Testis (tissue), 3 donors: ENCODE results near the gene DACH1. TPM values are rescaled to one million over a fixed set of nuclear protein-coding genes. Genes with fewer than 3 reads are reported as not detected.

Source experiments
- DNase-seq: peaks from one replicate; pipeline ENCODE4 v3.0.0-alpha.2; 2019
- H3K27ac ChIP-seq, 2 donors: fragments of 200-600 bp; sonication (generic); one replicate each; pipeline ENCODE4 v1.5.1; 2019
- H3K27me3 ChIP-seq: fragments of 200-600 bp; sonication (generic); one replicate; pipeline ENCODE4 v1.5.1; 2019
- H3K36me3 ChIP-seq: fragments of 200-600 bp; sonication (generic); one replicate; pipeline ENCODE4 v1.5.1; 2017; ENCODE audit warnings: low read depth; ENCODE audit errors: missing control alignments
- H3K4me1 ChIP-seq: fragments of 200-600 bp; sonication (generic); one replicate; pipeline ENCODE4 v1.5.1; 2019
- H3K4me3 ChIP-seq, 2 donors: fragments of 200-600 bp; sonication (generic); one replicate each; pipeline ENCODE4 v1.5.1; 2017 to 2019
- H3K9me3 ChIP-seq: fragments of 200-600 bp; sonication (generic); one replicate; pipeline ENCODE4 v1.5.1; 2017
- CTCF ChIP-seq, 3 experiments: fragments of 450-650 bp in 2 of 3; fragments of 200-600 bp in 1 of 3; sonication (generic) in 1 of 3; IDR thresholded peaks; one replicate each; pipeline ENCODE4 v1.5.1; 2016 to 2019; ENCODE audit warnings: antibody characterized with exemption in 3 of 3, mild to moderate bottlenecking in 2 of 3, moderate library complexity in 1 of 3
- POLR2A ChIP-seq: fragments of 450-650 bp; IDR thresholded peaks from one replicate; pipeline ENCODE4 v1.6.1; 2017; ENCODE audit warnings: antibody characterized with exemption, mild to moderate bottlenecking, moderate library complexity
- WGBS, 2 donors: methylation state at CpG; one replicate each; pipeline ENCODE4 v1.1.5; 2018; 5-methylcytosine and 5-hydroxymethylcytosine counted together
- intact Hi-C: fragments of 100-400 bp; cut with DNase I; formaldehyde crosslinking; loops from one replicate; pipeline ENCODE4 v1.15.1; 2023; ENCODE audit warnings: low total_unique reads
- polyA plus RNA-seq: library from polyadenylated mRNA; stranded (reverse); fragments of 350-450 nt; fragmentation: Illumina TruSeq; extraction: RNeasy Lipid Tissue Mini Kit (QIAGEN cat#74804); gene quantifications from one replicate; pipeline ENCODE4 v1.2.3, GENCODE V29; 2014; ENCODE audit warnings: low read depth, low replicate concordance; ENCODE audit not compliant: insufficient read depth
- total RNA-seq, 2 donors: library from RNA; depleted of rRNA; stranded (reverse); fragments of >200 nt; gene quantifications; one replicate each; pipeline ENCODE4 v1.2.3, GENCODE V29; 2016

DACH1 gene
- total and polyA plus RNA-seq, 3 donors from 2014 or later, result 4.7 to 11.1 (median 5.4) TPM

GRCh38 chr13:71499944-71500514 lies 367.0 kb downstream of the DACH1 start:
- Histone ChIP-seq H3K27me3 (no peaks in the 10 kb centered on the region), H3K27ac (peak overlapping the region in 1 of 2 donors; percentile 25), H3K36me3 (no peaks in the 10 kb centered on the region), H3K4me3 (no peak overlapping the region), H3K9me3 (no peaks in the 10 kb centered on the region), H3K4me1 (no peaks in the 10 kb centered on the region)
- TF ChIP-seq CTCF (IDR thresholded peaks at IDR 0.05), result no peak
- TF ChIP-seq POLR2A, result no peak
- intact Hi-C loops, result no loop called here
- no peak for DNase-seq
- WGBS, 2 donors, result 50 to 57% methylated on average over 4 of the region's 4 CpGs

GRCh38 chr13:71499235-71499634 lies 367.8 kb downstream of the DACH1 start:
- Histone ChIP-seq H3K36me3 (no peaks in the 10 kb centered on the region), H3K4me1 (no peaks in the 10 kb centered on the region), H3K4me3 (no peak overlapping the region), H3K27me3 (no peaks in the 10 kb centered on the region), H3K27ac (peak overlapping the region in 1 of 2 donors; percentile 25), H3K9me3 (no peaks in the 10 kb centered on the region)
- intact Hi-C loops, result no loop called here
- WGBS, 2 donors, result 35 to 60% methylated on average over 2 of the region's 2 CpGs
- TF ChIP-seq POLR2A (no peak), CTCF (IDR thresholded peaks at IDR 0.05) (no peak)
- no peak for DNase-seq

GRCh38 chr13:71493189-71493588 lies 373.8 kb downstream of the DACH1 start:
- DNase-seq, result no peak
- Histone ChIP-seq H3K4me3 (no peak overlapping the region), H3K4me1 (no peaks in the 10 kb centered on the region), H3K36me3 (no peaks in the 10 kb centered on the region), H3K27ac (no peak overlapping the region), H3K9me3 (no peaks in the 10 kb centered on the region), H3K27me3 (no peaks in the 10 kb centered on the region)
- no peak for TF ChIP-seq CTCF (IDR thresholded peaks at IDR 0.05)
- no peak for TF ChIP-seq POLR2A
- 86 to 95% methylated on average over 2 of the region's 2 CpGs for WGBS, 2 donors
- intact Hi-C loops, result no loop called here

- Histone ChIP-seq H3K27me3 (no peaks in the 10 kb centered on the region), H3K36me3 (no peaks in the 10 kb centered on the region), H3K4me1 (no peaks in the 10 kb centered on the region), H3K27ac (no peak overlapping the region), H3K9me3 (no peaks in the 10 kb centered on the region), H3K4me3 (no peak overlapping the region)
- no peak for DNase-seq
- intact Hi-C loops, result no loop called here
- no peak for TF ChIP-seq POLR2A
- no peak for TF ChIP-seq CTCF (IDR thresholded peaks at IDR 0.05)
Measured at GRCh38 chr13:71492346-71492871, 374.6 kb downstream of the DACH1 start.

GRCh38 chr13:71491010-71491409 lies 376.0 kb downstream of the DACH1 start:
- 91 to 100% methylated on average over 1 of the region's 1 CpG for WGBS, 2 donors
- Histone ChIP-seq H3K27me3 (no peaks in the 10 kb centered on the region), H3K9me3 (no peaks in the 10 kb centered on the region)

More at GRCh38 chr13:71491010-71491409, 376.0 kb downstream of the DACH1 start:
- no peak for DNase-seq
- Histone ChIP-seq H3K27ac (no peak overlapping the region), H3K4me3 (no peak overlapping the region), H3K4me1 (no peaks in the 10 kb centered on the region), H3K36me3 (no peaks in the 10 kb centered on the region)
- no peak for TF ChIP-seq POLR2A
- no peak for TF ChIP-seq CTCF (IDR thresholded peaks at IDR 0.05)
- intact Hi-C loops, result no loop called here
